Astrocyte (in vitro differentiated cells and primary cell): ENCODE measurements around the gene FGF12. TPM values are rescaled to one million over a fixed set of nuclear protein-coding genes. Genes with fewer than 3 reads are reported as not detected.

ENCODE experiments used
- DNase-seq: peaks from one replicate; pipeline ENCODE4 v3.0.0-alpha.2; 2010; ENCODE audit warnings: low read depth
- FAIRE-seq: peaks from 2 replicates; lab custom pipeline; 2011; peaks lifted over from hg19 to GRCh38; lab: Jason Lieb, UNC
- H2AFZ ChIP-seq: 2 replicates; pipeline ENCODE4 v1.6.0; 2012; ENCODE audit warnings: low read depth, low read length, inconsistent platforms
- H3K27ac ChIP-seq: 2 replicates; pipeline ENCODE4 v1.5.1; 2011; ENCODE audit warnings: low read depth, low read length, inconsistent platforms
- H3K27me3 ChIP-seq: 2 replicates; pipeline ENCODE4 v1.6.0; 2011; ENCODE audit warnings: low read length, inconsistent platforms; ENCODE audit not compliant: insufficient read depth
- H3K36me3 ChIP-seq: 2 replicates; pipeline ENCODE4 v1.5.1; 2011; ENCODE audit warnings: low read length, inconsistent platforms; ENCODE audit not compliant: insufficient read depth
- H3K4me1 ChIP-seq: 2 replicates; pipeline ENCODE4 v1.5.1; 2011; ENCODE audit warnings: low read length, inconsistent platforms; ENCODE audit not compliant: insufficient read depth
- H3K4me2 ChIP-seq: 2 replicates; pipeline ENCODE4 v1.6.0; 2012; ENCODE audit warnings: low read length, inconsistent platforms
- H3K4me3 ChIP-seq: 2 replicates; pipeline ENCODE4 v1.5.1; 2011; ENCODE audit warnings: low read depth, mild to moderate bottlenecking, low read length, inconsistent platforms; ENCODE audit not compliant: insufficient read depth
- H3K79me2 ChIP-seq: 2 replicates; pipeline ENCODE4 v1.6.0; 2012; ENCODE audit warnings: mild to moderate bottlenecking, low read length, inconsistent platforms; ENCODE audit not compliant: insufficient read depth
- H3K9ac ChIP-seq: 2 replicates; pipeline ENCODE4 v1.6.0; 2012; ENCODE audit warnings: mild to moderate bottlenecking, low read length, inconsistent platforms
- H3K9me3 ChIP-seq: 2 replicates; pipeline ENCODE4 v1.5.1; 2012; ENCODE audit warnings: low read depth, mild to moderate bottlenecking, low read length, inconsistent platforms; ENCODE audit not compliant: insufficient read depth
- H4K20me1 ChIP-seq: 2 replicates; pipeline ENCODE4 v1.6.0; 2012; ENCODE audit warnings: low read length, inconsistent platforms; ENCODE audit not compliant: insufficient read depth
- H3K27ac Mint-ChIP-seq: one replicate; pipeline ENCODE4 v1.8.0; 2021; ENCODE audit warnings: mild to moderate bottlenecking, mixed read lengths; ENCODE audit not compliant: unreplicated experiment
- H3K27me3 Mint-ChIP-seq: one replicate; pipeline ENCODE4 v1.8.0; 2021; ENCODE audit warnings: low read depth, mixed read lengths; ENCODE audit not compliant: unreplicated experiment
- H3K36me3 Mint-ChIP-seq: one replicate; pipeline ENCODE4 v1.8.0; 2021; ENCODE audit warnings: low read depth, mixed read lengths; ENCODE audit not compliant: unreplicated experiment
- H3K4me1 Mint-ChIP-seq: one replicate; pipeline ENCODE4 v1.8.0; 2021; ENCODE audit warnings: low read depth, mixed read lengths; ENCODE audit not compliant: unreplicated experiment
- H3K4me3 Mint-ChIP-seq: one replicate; pipeline ENCODE4 v1.8.0; 2021; ENCODE audit warnings: mild to moderate bottlenecking, moderate library complexity, mixed read lengths; ENCODE audit not compliant: unreplicated experiment
- H3K9me3 Mint-ChIP-seq: one replicate; pipeline ENCODE4 v1.8.0; 2021; ENCODE audit warnings: mild to moderate bottlenecking, mixed read lengths; ENCODE audit not compliant: unreplicated experiment
- CTCF ChIP-seq: IDR thresholded peaks from 2 replicates; pipeline ENCODE4 v1.5.1; 2011; ENCODE audit warnings: low read depth, mild to moderate bottlenecking, inconsistent platforms, low read length, moderate library complexity; ENCODE audit not compliant: insufficient read depth
- EZH2 ChIP-seq: IDR thresholded peaks from 2 replicates; pipeline ENCODE4 v1.6.1; 2012; ENCODE audit warnings: mild to moderate bottlenecking, low read length, inconsistent platforms; ENCODE audit not compliant: insufficient read depth
- total RNA-seq: library from RNA; stranded (reverse); gene quantifications from 2 replicates; pipeline ENCODE4 v1.2.1, GENCODE V29; 2021

The FGF12 gene
- total RNA-seq, 1 donor from 2014 or later = 1.4 TPM

DNA sequence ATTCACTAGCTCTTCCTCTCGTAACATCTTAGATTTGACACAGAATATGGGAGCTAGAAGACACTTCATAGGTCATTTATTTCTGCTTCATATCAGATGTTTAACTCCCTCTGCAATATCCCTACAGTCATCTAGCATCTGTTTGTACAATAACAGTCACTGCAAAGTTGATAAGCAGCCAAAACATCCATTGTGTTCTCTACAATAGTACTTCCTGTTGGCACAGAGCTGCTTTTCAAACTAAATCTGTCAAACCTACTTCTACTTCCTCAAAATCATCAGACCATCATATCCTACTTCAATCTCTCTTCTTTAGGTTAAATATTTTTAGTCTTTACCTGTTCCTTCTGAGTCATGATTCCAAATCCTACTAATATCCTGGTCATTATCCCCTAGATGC is 233.2 kb downstream of the FGF12 start:
- Histone ChIP-seq H3K4me3 (no peak overlapping the region), H3K4me2 (no peak overlapping the region), H3K27me3 (no peaks in the 10 kb centered on the region), H3K4me1 (no peaks in the 10 kb centered on the region), H3K9me3 (peaks cover 4% of the 10 kb centered on the region), H3K27ac (no peak overlapping the region), H4K20me1 (no peaks in the 10 kb centered on the region), H3K9ac (no peak overlapping the region), H3K79me2 (no peaks in the 10 kb centered on the region), H2AFZ (no peak overlapping the region), H3K36me3 (no peaks in the 10 kb centered on the region)
- Mint-ChIP-seq H3K27me3 (no peaks in the 10 kb centered on the region), H3K36me3 (no peaks in the 10 kb centered on the region), H3K27ac (no peak overlapping the region), H3K4me3 (no peak overlapping the region), H3K9me3 (no peaks in the 10 kb centered on the region), H3K4me1 (no peaks in the 10 kb centered on the region)
- no peak for TF ChIP-seq CTCF
- no peak for TF ChIP-seq EZH2
- DNase-seq (no peak), FAIRE-seq (no peak)

DNA sequence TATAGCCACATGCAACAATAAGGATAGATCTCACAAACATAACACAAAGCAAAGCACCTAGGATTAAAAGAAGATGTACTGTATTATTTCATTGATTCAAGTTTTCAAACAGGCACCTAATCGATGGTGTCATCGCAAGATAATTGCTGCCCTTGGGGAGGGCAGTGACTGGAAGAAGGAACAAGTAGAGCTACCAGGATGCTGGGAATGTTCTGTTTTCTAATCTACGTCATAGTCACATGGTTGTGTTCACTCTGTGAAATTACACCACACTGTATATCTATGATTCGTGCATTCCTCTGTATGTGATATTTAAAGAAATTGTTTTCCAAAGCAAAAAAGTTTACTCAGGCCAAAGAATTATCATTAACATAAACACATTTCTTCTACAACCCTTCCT is 236.6 kb downstream of the FGF12 start:
- DNase-seq (no peak), FAIRE-seq (no peak)
- H3K9me3 Mint-ChIP-seq = no peaks in the 10 kb centered on the region
- no peak overlapping the region for H3K4me3 Mint-ChIP-seq
- Histone ChIP-seq H3K4me2 (no peak overlapping the region), H3K27me3 (no peaks in the 10 kb centered on the region), H4K20me1 (no peaks in the 10 kb centered on the region), H3K27ac (no peak overlapping the region), H3K36me3 (no peaks in the 10 kb centered on the region), H3K4me3 (no peak overlapping the region), H3K4me1 (no peaks in the 10 kb centered on the region), H3K9me3 (peaks cover 4% of the 10 kb centered on the region), H3K79me2 (no peaks in the 10 kb centered on the region), H3K9ac (no peak overlapping the region), H2AFZ (no peak overlapping the region)
- no peak overlapping the region for H3K27ac Mint-ChIP-seq
- no peaks in the 10 kb centered on the region for H3K4me1 Mint-ChIP-seq
- TF ChIP-seq CTCF (no peak), EZH2 (no peak)
- H3K27me3 Mint-ChIP-seq = no peaks in the 10 kb centered on the region
- H3K36me3 Mint-ChIP-seq = no peaks in the 10 kb centered on the region

DNA sequence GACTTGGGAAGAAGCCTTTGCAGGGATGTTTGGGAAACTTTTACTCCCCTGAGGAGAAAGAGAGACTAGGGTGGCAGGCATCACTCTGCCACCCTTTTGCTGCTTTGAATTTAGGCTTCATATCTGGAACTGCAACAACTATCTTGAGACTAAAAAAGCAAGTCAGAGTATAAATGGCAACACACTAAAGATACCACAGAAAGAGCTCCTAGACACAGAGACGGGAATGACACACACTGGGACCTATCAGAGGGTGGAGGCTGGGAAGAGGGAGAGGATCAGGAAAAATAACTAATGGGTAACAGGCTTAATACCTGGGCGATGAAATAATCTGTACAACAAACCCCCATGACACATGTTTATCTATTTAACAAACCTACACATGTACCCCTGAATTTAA is 237.8 kb downstream of the FGF12 start:
- peaks cover 4% of the 10 kb centered on the region for H3K9me3 ChIP-seq
- H3K79me2 ChIP-seq = no peaks in the 10 kb centered on the region
- H3K4me3 Mint-ChIP-seq = no peak overlapping the region
- FAIRE-seq = no peak
- H3K36me3 Mint-ChIP-seq = no peaks in the 10 kb centered on the region
- no peak overlapping the region for H3K4me3 ChIP-seq
- H3K27me3 Mint-ChIP-seq = no peaks in the 10 kb centered on the region
- no peak overlapping the region for H3K4me2 ChIP-seq
- no peaks in the 10 kb centered on the region for H3K36me3 ChIP-seq
- no peak for DNase-seq
- H4K20me1 ChIP-seq = no peaks in the 10 kb centered on the region
- no peaks in the 10 kb centered on the region for H3K9me3 Mint-ChIP-seq
- no peaks in the 10 kb centered on the region for H3K27me3 ChIP-seq
- H2AFZ ChIP-seq = no peak overlapping the region
- no peaks in the 10 kb centered on the region for H3K4me1 Mint-ChIP-seq
- H3K27ac ChIP-seq = no peak overlapping the region
- no peak overlapping the region for H3K27ac Mint-ChIP-seq
- no peak overlapping the region for H3K9ac ChIP-seq
- TF ChIP-seq EZH2 (no peak), CTCF (no peak)
- H3K4me1 ChIP-seq = no peaks in the 10 kb centered on the region
